ENCODE data around the gene ADIRF.

DNA sequence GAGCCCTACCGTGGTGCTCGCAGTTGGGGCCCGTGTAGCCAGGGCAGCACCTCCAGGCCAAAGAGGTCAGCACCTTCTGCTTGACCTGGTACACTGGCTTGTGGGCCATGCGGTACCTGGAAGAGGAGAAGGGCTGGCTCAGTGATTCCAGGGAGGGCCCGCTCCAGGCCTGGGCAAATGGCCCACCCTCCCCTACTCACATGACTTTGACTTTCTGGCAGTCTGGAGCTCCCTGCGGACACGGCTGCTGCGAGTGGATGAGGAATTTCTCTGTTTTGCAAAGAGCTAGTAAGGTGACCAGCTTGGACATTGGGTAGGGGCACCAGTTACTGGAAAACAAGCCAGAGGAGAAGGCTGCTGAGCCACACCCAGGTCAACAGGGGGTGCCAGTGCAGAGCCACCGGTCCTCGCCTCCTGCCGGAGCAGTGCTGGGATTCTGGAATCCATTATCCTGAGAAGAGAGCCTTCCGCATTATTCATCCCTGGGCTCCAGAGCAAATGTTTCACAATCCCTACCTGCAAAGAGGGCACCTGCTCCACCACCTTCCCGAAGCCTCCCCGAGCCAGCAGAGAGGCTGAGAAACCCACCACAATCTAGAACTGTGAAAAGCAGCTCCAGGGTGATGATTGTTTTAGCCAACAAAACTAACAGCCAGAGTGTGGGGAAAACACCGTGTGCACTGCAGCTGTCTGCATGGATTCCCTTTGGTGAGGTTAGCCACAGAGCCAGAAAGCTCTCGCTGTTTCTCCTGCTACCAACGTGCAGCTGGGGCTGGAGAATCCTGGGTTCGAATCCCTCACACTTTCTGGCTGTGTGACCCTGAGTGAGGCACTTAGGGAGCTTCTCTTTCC, 22.7 kb upstream of the ADIRF start:
- TF ChIP-seq, protein P1, sequence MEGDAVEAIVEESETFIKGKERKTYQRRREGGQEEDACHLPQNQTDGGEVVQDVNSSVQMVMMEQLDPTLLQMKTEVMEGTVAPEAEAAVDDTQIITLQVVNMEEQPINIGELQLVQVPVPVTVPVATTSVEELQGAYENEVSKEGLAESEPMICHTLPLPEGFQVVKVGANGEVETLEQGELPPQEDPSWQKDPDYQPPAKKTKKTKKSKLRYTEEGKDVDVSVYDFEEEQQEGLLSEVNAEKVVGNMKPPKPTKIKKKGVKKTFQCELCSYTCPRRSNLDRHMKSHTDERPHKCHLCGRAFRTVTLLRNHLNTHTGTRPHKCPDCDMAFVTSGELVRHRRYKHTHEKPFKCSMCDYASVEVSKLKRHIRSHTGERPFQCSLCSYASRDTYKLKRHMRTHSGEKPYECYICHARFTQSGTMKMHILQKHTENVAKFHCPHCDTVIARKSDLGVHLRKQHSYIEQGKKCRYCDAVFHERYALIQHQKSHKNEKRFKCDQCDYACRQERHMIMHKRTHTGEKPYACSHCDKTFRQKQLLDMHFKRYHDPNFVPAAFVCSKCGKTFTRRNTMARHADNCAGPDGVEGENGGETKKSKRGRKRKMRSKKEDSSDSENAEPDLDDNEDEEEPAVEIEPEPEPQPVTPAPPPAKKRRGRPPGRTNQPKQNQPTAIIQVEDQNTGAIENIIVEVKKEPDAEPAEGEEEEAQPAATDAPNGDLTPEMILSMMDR (IDR thresholded peaks at IDR 0.05) = peak; percentile 68
- TF ChIP-seq EZH2 (IDR thresholded peaks at IDR 0.05) = no peak
- no peak for TF ChIP-seq EZH2phosphoT487 (IDR thresholded peaks at IDR 0.05)
